SU-DHL-6 (cell line): ENCODE results near the gene SUMO2.

Experiments used
- CTCF ChIP-seq: fragments of 200-600 bp; sonication (generic); IDR thresholded peaks from one replicate; pipeline ENCODE4 v1.5.1; 2017; ENCODE audit warnings: antibody characterized with exemption, mild to moderate bottlenecking, low read length, moderate library complexity; ENCODE audit not compliant: insufficient read depth, poor library complexity, severe bottlenecking
- EZH2phosphoT487 ChIP-seq: fragments of 200-600 bp; sonication (generic), shearing (Covaris generic); conservative IDR thresholded peaks from 2 replicates; pipeline ENCODE4 v1.6.1; 2018; ENCODE audit warnings: mild to moderate bottlenecking, antibody characterized with exemption, low read length, moderate library complexity, mixed read lengths

DNA sequence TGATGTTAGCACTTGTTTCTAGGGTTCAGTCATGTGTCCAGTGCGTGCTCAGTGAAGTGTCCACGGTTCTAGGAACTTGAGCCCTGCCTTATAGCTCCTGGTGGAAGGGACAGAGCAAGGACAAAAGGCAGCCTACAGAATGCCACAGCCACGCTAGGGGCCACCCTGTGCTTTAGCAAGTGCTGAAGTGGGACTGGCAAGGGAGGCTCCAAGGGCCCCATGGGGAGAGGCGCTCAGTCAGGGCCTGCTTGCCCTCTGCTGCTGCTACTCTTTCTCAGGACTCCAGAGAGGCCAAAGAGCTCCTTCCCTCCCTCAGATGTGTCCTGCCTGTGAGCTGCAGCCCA is 58.0 kb downstream of the SUMO2 start:
- no peak for TF ChIP-seq CTCF
- no peak for TF ChIP-seq EZH2phosphoT487
